GM12892 (cell line): ENCODE measurements around the gene P2RX3.

ENCODE experiments used
- POLR2AphosphoS5 ChIP-seq: IDR thresholded peaks from 2 replicates; pipeline ENCODE4 v1.6.1; 2011; ENCODE audit warnings: low read depth, low read length, control low read depth
- TAF1 ChIP-seq: IDR thresholded peaks from 2 replicates; pipeline ENCODE4 v1.6.1; 2011; ENCODE audit warnings: low read depth, mild to moderate bottlenecking, control low read depth, low read length, borderline replicate concordance

DNA sequence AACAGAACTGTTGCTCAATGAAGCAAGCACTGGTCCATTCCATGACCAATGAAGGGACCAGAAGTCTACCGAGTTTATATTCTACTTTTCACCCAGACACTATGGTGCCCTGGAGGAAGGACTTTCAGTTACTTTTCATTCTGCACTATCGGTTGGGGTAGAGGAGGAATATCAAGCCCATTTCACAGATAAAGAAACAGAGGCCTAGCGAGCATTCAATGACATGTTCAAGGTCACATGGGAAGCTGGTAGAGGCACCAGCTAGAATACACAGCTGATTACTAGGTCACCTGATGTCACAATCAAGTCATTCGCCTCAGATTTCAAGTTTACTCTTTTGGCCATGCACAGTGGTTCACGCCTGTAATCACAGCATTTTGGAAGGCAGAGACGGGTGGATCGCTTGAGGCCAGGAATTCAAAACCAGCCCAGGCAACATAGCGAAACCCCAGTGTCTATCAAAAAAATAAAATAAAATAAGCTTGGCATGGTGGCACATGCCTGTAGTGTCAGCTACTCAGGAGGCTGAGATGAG, 69.9 kb downstream of the P2RX3 start:
- TF ChIP-seq TAF1 (no peak), POLR2AphosphoS5 (no peak)
